Nephron progenitor cell (in vitro differentiated cells): ENCODE measurements around the gene MAP1A.
"Not testable (repeated sequence)": the region's sequence is repeated elsewhere in the genome, so short reads cannot be mapped to it uniquely, and the experiment has no call there.

Source experiments
- DNase-seq: peaks from one replicate; pipeline ENCODE4 v3.0.0; 2021
- H3K27ac Mint-ChIP-seq: 2 replicates; pipeline ENCODE4 v1.8.0; 2021; ENCODE audit warnings: mild to moderate bottlenecking, moderate library complexity, mixed read lengths
- H3K27me3 Mint-ChIP-seq: 2 replicates; pipeline ENCODE4 v1.8.0; 2021; ENCODE audit warnings: mild to moderate bottlenecking, low read depth, mixed read lengths; ENCODE audit not compliant: poor library complexity
- H3K36me3 Mint-ChIP-seq: 2 replicates; pipeline ENCODE4 v1.8.0; 2021; ENCODE audit warnings: low read depth, mixed read lengths
- H3K4me1 Mint-ChIP-seq: 2 replicates; pipeline ENCODE4 v1.8.0; 2021; ENCODE audit warnings: mixed read lengths
- H3K4me3 Mint-ChIP-seq: 2 replicates; pipeline ENCODE4 v1.8.0; 2021; ENCODE audit warnings: mild to moderate bottlenecking, moderate library complexity, mixed read lengths
- H3K9me3 Mint-ChIP-seq: 2 replicates; pipeline ENCODE4 v1.8.0; 2021; ENCODE audit warnings: mild to moderate bottlenecking, moderate library complexity, mixed read lengths
- TF ChIP-seq, protein P1 (sequence below): fragments of 200-600 bp; sonication (generic); IDR thresholded peaks from 2 replicates; pipeline ENCODE4 v1.5.0; 2021; ENCODE audit warnings: antibody characterized with exemption

The MAP1A gene

DNA sequence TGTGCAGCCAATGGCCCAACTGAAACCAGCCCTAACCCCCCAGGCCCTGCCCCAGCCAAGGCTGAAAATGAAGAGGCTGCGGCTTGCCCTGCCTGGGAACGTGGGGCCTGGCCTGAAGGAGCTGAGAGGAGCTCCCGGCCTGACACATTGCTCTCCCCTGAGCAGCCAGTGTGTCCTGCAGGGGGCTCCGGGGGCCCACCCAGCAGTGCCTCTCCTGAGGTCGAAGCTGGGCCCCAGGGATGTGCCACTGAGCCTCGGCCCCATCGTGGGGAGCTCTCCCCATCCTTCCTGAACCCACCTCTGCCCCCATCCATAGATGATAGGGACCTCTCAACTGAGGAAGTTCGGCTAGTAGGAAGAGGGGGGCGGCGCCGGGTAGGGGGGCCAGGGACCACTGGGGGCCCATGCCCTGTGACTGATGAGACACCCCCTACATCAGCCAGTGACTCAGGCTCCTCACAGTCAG lies 11.2 kb downstream of the MAP1A start:
- DNase-seq: no peak
- peaks cover 22% of the 10 kb centered on the region for H3K4me1 Mint-ChIP-seq
- H3K4me3 Mint-ChIP-seq: no peak overlapping the region
- H3K27me3 Mint-ChIP-seq: peaks cover 7% of the 10 kb centered on the region
- no peak overlapping the region for H3K27ac Mint-ChIP-seq
- H3K9me3 Mint-ChIP-seq: peaks cover 5% of the 10 kb centered on the region
- TF ChIP-seq, protein P1, sequence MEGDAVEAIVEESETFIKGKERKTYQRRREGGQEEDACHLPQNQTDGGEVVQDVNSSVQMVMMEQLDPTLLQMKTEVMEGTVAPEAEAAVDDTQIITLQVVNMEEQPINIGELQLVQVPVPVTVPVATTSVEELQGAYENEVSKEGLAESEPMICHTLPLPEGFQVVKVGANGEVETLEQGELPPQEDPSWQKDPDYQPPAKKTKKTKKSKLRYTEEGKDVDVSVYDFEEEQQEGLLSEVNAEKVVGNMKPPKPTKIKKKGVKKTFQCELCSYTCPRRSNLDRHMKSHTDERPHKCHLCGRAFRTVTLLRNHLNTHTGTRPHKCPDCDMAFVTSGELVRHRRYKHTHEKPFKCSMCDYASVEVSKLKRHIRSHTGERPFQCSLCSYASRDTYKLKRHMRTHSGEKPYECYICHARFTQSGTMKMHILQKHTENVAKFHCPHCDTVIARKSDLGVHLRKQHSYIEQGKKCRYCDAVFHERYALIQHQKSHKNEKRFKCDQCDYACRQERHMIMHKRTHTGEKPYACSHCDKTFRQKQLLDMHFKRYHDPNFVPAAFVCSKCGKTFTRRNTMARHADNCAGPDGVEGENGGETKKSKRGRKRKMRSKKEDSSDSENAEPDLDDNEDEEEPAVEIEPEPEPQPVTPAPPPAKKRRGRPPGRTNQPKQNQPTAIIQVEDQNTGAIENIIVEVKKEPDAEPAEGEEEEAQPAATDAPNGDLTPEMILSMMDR: no peak
- peaks cover 20% of the 10 kb centered on the region for H3K36me3 Mint-ChIP-seq

DNA sequence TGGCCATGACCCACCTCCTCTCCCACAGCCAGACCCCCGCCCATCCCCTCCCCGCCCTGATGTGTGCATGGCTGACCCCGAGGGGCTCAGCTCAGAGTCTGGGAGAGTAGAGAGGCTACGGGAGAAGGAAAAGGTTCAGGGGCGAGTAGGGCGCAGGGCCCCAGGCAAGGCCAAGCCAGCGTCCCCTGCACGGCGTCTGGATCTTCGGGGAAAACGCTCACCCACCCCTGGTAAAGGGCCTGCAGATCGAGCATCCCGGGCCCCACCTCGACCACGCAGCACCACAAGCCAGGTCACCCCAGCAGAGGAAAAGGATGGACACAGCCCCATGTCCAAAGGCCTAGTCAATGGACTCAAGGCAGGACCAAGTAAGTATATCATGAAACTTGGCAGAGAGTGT lies 11.7 kb downstream of the MAP1A start:
- Mint-ChIP-seq H3K36me3 (peaks cover 19% of the 10 kb centered on the region), H3K4me1 (peaks cover 22% of the 10 kb centered on the region), H3K27ac (no peak overlapping the region), H3K27me3 (peaks cover 9% of the 10 kb centered on the region), H3K9me3 (peaks cover 1% of the 10 kb centered on the region), H3K4me3 (no peak overlapping the region)
- TF ChIP-seq, protein P1: no peak
- no peak for DNase-seq

DNA sequence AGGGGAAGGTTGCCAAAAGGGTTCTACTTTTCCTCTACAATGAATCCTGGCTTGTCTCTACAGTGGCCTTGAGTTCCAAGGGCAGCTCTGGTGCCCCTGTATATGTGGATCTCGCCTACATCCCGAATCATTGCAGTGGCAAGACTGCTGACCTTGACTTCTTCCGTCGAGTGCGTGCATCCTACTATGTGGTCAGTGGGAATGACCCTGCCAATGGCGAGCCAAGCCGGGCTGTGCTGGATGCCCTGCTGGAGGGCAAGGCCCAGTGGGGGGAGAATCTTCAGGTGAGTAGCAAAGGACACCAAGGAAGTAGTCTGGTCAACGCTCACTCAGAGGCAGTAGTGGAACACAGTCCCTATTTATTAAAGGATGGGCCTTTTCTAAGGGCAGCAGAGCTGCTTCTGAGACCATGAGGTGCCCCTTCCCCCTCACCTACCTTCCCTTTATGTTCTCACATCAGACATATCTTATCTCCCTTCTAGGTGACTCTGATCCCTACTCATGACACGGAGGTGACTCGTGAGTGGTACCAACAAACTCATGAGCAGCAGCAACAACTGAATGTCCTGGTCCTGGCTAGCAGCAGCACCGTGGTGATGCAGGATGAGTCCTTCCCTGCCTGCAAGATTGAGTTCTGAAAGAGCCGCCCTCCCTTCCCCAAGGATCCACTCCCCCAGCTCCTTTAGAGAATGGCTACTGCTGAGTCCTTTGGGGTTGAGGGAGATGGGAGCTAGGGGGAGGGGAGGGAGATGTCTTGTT lies 12.4 kb downstream of the MAP1A start:
- H3K4me1 Mint-ChIP-seq: peaks cover 22% of the 10 kb centered on the region
- H3K4me3 Mint-ChIP-seq: no peak overlapping the region
- TF ChIP-seq, protein P1: no peak
- H3K27me3 Mint-ChIP-seq: peaks cover 9% of the 10 kb centered on the region
- H3K36me3 Mint-ChIP-seq: peaks cover 17% of the 10 kb centered on the region
- no peak overlapping the region for H3K27ac Mint-ChIP-seq
- no peaks in the 10 kb centered on the region for H3K9me3 Mint-ChIP-seq
- DNase-seq: no peak

DNA sequence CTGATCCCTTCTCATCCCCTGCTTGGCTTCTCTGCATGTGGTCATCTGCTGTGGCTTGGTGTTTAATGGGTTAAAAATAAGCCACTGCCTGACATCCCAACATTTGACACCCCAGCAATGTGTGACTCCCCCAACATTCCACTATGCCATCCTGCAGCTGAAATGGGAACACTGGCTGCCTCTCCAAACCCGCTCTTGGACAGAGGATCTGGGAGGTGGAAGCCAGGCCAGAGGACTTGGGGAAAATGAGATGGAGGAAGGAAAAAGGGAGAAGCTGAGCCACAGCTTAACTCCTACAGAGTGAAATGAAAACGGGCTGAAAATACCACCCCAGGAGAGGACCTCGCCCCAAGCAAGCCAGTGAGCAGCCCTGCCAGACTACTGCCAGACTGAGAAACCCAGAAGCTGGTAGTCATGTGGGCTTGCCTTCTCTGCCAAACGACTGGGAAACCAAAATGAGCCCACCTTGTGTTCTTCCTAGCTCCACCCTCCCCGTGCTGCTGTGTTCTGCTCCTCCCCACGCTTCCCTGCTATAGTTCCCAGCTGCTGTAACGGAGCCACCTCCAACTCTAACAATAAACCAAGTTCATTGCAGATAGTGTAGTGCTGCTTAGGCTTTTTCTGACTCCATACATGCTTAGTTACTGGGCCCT lies 13.7 kb downstream of the MAP1A start:
- Mint-ChIP-seq H3K27me3 (peaks cover 7% of the 10 kb centered on the region), H3K4me1 (peaks cover 22% of the 10 kb centered on the region), H3K36me3 (peaks cover 7% of the 10 kb centered on the region), H3K27ac (peak overlapping the region; percentile 82), H3K9me3 (no peaks in the 10 kb centered on the region), H3K4me3 (no peak overlapping the region)
- no peak for DNase-seq
- TF ChIP-seq, protein P1: no peak

DNA sequence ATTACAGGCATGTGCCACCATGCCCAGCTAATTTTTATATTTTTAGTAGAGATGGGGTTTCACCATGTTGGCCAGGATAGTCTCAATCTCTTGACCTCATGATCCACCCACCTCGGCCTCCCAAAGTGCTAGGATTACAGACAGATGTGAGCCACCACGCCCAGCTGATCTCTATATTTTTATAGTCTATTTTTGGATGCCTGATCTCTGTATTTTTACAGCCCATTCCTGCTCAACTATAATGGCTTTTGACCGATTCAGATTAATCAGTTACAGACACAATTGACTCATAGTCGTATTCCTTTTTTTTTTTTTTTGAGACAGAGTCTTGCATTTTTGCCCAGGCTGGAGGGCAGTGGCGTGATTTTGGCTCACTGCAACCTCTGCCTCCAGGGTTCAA lies 15.4 kb downstream of the MAP1A start:
- H3K4me3 Mint-ChIP-seq, H3K27me3 Mint-ChIP-seq, DNase-seq, H3K27ac Mint-ChIP-seq, H3K9me3 Mint-ChIP-seq, H3K36me3 Mint-ChIP-seq: not testable (repeated sequence)
- H3K4me1 Mint-ChIP-seq: peaks cover 22% of the 10 kb centered on the region

DNA sequence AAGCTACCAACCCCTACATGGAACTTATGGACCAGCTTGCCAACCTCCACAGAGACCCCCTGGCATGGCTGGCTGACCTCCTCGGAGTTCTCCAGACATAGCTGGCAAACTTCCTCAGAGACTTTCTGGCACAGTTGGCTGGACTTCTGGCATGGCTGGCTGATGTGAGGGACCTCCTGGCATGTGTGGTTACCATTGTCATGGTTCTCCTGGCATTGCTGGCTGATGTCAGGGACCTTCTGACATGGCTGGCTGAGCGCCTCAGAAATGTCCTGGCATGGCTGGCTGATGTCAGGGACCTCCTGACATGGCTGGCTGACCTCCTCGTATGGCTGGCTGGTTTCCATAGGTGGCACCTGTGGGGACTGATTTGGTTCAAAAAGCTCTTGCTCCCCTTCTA lies 17.5 kb downstream of the MAP1A start:
- no peak for DNase-seq
- peaks cover 7% of the 10 kb centered on the region for H3K27me3 Mint-ChIP-seq
- no peaks in the 10 kb centered on the region for H3K9me3 Mint-ChIP-seq
- peaks cover 21% of the 10 kb centered on the region for H3K4me1 Mint-ChIP-seq
- no peak overlapping the region for H3K4me3 Mint-ChIP-seq
- no peak overlapping the region for H3K27ac Mint-ChIP-seq
- TF ChIP-seq, protein P1: no peak
- H3K36me3 Mint-ChIP-seq: peaks cover 6% of the 10 kb centered on the region
